NCI-H748 treated with DMSO at 0.1 percent for 48 hours (cell line): ENCODE results near the gene SBSN.

Experiments used
- DNase-seq: peaks from one replicate; lab custom pipeline; 2025; lab: John Stamatoyannopoulos, UW

The SBSN gene

DNA sequence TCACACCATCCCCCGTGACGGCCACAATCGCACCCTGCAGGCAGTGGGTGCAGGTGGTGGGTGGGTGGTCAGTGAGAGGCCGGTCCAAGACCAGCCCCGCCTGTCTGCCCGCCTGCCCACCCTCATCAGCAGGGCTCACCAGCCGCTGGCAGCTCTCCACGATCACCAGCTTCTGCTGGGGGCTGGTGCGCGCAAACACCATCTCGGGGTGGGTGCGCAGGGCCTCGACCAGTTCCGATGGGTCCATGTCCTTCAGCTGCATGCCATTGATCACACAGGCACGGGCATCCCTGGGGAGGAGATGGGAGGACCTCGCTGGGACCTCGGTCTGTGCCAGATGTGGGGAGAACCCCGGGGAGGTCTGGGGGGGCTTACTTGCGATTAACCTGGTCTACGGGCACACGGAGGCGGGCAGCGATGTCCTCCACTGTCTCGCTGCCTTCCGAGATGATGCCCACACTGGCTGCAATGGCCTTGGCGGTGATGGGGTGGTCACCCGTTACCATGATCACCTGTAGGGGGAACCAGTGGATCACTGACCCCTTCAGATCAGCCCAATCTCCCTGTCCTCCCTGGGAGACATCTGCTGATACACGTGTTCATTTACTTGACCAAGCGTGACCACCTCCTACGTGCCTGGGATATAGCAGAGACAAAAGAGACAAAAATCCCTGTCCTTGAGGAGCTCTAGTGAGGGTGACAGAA, 27.3 kb upstream of the SBSN start:
- peak; percentile 27 for DNase-seq

DNA sequence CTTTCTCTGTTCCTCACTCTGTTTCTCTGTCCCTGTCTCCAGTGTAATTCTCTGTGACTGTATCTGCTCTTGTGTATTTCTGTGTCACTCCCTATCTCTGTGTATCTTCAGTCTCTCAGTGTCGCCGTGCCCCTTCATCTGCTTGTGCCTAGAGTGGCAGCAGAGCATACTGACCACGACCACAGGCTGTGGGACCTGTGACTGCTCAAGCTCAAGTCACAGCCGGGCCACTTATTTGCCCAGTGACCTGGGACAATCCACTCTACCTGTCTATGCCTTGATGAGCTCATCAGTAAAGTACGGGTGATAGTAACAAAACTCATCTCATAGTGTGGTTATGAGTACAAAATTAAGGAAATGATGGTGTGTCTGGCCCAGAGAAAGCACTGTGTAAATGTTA, 26.0 kb upstream of the SBSN start:
- DNase-seq, result no peak

DNA sequence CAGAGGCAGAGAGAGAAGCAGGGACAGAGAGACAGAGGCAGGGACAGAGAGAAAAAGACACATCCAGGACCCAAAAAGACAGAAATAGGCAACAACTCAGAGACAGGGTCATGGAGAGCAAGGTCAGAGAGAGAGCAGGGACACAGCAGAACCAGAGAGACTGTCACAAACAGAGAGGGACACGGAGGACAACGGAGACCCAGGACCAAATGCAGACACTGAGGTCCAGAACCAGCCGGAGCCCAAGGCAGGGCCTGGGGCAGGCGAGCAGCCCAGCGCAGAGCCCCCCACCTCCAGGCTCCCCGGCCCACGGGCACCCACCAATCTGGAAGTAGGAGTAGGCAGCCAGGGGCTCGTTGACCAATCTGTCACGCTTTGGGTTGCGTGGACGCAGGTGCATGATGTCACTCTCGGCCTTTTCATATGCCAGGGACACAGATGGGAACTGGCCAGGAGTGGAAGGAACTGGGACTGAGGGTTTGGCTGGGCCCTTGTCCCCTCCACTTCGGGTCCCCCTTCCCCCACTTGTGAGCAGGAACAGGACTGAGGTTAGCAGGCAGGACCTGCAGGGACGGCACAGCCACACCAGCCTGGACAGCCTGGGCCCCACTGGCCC, 25.4 kb upstream of the SBSN start:
- no peak for DNase-seq

DNA sequence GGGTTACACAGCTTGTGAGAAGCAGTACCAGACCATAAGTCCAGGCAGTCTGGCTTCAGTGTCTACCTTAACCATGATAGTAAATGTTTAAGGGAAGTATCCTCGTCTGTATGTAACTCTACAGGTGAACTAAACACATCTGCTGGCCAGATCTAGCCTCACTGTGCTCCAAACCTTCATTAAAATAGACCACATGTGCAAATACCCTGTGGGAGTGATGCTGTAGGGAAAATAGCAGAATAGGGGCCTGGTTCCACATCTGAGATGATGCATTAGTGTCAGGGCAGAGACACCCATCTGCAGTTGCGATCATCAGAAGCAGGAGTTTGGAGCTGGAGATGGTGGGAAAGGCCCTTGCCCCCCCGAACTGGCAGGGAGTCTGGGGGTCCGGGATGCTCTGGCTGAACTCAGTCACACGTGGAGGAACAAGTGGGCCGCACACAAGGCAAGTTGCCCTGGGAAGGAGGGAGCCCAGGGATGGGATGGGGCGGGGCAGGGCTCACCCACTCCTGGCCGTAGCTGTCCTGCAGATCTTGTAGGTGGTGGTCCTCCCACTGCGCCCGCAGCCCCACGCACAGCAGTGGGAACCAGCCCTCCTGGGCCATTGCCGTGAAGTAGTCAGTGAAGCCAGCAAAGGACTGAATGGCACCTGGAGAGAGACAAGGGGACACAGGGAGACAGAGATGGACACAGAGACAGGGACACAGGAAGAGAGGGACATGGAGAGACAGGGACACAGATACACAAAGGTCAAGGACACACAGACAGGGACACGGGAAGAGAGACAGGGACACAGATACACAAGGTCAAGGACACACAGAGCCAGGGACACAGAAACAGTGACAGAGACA, 24.6 kb upstream of the SBSN start:
- no peak for DNase-seq

DNA sequence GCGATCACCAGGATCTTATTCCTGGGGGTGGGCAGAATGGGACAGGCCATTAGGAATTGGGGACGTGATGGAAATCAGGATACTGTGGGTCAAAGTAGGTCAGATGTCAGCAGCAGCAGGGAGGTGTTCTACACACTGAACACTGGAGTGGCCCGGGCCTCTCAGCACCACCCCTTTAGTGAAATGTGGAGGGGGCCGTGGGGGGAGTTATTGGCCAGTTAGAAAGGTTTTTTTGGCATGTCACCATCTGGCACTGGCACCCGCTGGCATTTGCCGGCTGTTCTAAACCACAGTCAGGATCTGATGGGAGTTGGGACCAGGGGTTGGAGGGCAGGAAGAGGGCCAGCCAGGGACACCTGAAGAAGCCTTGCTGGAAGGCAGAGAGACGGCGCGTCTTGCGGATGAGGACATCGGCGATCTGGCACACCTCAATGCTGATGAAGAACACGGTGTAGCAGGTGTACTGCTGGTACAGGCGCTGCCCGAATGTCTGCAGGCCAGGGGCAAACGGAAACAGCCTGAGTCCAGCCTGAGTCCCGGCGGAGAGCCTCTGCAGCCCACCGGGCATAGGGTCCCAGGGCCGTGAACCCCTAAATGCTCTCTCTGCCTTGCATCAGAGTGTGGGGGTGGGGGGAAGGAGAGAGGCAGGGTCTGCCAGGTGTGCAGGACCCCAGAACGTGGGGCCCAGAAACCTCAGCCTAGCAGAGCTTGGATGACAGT, 23.1 kb upstream of the SBSN start:
- DNase-seq, result no peak

DNA sequence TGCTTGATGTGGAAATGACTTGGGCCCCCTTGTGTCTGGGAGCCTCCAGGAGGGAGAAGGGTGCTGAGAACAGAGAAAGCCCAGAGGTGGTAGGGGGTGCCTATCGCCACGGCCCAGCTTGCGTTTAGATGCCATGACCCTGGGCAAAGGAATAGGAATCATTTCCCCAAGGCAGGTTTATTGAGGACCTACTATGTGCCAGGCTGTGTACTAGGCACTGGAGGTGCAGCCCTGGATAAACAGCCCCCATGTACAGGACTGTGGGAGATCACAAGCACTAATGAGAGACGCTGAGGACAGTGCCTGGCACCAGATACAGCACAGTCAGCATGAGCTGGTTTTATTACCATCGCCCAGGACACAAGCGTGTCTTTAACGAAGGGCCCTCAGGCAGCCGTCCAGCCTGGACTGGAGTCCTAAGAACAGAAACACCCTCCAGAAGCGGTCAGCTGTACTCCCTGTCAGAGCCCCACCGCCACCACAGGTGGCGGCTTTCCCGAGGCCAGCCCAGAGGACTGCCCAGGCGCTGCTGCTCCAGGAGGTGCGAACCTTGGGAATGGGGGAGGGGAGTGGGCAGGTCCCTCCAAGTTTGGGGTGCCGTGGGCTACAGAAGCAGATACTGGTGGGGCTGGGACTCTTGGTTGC, 21.9 kb upstream of the SBSN start:
- no peak for DNase-seq

DNA sequence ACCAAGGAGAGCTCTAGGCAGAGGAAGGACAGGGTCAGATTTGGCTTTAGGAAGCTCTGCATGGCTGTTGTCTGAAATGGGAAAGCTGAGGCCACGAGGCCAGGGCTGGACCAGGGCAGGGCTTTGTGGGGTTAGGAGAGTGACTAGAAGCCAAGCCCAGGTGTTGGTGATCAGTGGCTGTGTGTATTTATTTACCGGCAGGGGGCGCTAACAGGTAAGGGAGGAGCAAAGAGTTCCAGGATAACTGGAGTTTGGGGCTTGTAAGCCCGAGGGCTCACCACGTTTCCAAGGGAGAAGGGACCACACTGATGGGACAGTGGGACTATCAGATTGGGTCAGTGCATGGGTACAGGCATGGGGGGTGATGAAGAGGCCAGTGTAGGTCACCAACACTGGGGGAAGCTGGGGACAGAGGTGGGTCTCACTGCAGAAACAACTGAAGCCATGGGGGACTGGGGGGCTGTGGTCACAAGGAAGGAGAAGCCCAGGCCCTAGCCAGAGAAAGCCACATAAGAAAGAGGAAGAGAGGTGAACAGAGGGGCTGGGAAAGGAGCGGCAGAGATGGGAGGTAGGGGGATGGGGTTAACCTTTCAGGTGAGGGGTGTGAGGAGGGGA, 21.2 kb upstream of the SBSN start:
- peak; percentile 73 for DNase-seq

DNA sequence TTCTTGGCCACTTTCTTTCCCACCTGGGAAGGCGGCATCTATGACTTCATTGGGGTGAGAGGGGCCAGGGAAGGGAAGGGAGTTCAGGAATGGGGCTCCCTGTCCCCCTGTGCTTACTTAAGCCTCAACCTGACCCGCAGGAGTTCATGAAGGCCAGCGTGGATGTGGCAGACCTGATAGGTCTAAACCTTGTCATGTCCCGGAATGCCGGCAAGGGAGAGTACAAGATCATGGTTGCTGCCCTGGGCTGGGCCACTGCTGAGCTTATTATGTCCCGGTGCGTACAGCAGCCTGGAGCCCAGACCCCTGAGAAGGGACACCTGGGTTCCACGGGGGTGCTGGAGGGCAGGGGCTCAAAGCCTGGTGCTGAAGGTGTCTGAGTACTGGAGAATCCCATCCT, 18.4 kb upstream of the SBSN start:
- DNase-seq, result no peak

DNA sequence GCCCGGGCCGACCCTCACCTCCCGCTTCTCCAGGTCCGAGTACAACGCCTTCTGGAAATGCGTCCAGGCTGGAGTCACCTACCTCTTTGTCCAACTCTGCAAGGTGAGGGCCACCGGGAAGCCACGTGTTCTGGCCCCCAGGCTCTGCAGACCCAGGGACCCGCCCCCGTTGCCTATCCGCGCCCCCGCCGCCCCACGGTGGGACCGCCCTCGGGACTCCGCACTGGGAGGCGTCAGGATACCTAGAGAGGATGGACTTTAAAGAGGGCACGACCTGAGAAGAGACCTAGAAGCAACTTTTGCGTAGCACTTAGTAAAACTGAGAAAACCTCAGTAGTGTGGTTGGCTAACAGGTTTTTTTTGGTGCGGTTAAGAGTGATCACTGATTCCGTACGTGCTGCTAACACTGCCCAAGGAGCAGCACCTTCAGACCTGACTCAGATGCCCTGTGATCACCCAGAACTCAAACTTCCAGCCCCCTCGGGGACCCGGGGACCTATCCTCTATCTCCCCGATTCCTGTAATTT, 17.8 kb upstream of the SBSN start:
- no peak for DNase-seq

DNA sequence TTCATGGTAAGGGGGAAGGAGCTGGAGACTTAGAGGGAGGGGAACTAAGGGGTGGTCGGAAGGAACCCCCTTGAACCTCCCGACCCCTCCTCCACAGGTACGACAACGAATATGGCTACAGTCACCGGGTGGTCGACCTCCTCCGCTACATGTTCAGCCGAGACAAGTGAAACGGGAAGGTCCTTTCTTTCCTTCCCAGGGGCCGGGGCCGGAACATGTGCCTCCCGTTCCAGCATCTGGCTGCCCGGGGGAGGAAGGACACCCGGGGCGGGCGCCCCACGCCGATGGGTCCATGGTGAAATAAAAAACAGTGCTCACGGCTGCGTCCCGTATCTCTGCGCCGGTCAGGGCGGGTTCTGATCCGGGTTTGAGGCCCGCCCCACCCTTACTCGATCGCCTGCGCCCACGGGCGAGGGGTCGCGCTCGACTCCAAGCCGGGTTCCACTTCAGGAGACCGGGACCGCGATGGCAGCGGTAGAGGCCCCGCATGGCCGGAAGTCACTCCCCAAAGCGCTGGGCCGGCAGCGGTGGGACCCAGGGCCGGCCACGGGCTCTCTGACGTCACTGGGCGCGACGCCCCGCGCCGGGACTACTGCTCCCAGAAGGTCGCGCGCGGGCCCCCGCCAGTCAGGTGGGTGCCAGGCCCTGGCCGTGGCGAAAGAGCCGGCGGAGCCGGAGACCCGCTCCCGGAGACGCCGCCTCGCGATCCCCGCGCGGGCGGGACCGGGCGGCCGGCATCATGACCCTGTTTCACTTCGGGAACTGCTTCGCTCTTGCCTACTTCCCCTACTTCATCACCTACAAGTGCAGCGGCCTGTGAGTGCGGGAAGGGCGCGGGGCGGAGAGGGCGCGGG, 17.1 kb upstream of the SBSN start, which contains the start of gene TMEM147:
Gene TMEM147 (plus strand): TSS at position 626 of the 854 bp plus-strand sequence. CDS start 114 bp downstream, at position 740.
- peak; percentile 83 for DNase-seq

DNA sequence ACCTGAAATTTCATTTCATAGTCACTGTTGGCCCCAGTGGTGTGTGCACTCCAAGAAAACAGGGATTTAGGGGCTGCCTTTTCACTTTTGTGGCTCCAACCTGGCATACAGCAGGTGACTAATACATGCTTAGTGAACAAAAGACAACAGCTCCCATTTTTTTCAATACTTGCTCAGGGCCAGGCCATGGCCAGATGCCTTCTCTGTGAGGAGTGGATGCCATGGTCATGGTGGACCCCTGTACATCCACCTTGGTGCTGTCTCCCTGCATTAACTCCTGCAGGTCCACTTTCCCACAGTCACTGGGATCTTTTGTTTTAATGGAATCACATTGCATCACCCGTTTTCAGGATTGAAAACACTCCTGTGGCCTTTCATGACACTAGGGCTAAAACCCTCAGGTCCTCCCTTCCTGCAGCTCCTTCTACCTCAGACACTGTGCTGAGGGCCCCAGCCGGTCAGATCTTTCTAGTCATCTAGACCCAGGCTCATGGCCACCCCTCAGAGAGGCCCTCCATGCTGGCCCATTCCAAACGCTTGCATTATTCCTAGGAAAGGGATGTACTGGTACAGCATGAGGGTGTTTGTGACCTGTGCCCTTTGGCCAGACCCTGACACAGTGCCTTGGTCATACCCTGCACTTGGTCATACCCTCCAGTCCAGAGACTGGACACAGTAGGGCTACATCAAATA, 16.1 kb upstream of the SBSN start:
- DNase-seq, result no peak

DNA sequence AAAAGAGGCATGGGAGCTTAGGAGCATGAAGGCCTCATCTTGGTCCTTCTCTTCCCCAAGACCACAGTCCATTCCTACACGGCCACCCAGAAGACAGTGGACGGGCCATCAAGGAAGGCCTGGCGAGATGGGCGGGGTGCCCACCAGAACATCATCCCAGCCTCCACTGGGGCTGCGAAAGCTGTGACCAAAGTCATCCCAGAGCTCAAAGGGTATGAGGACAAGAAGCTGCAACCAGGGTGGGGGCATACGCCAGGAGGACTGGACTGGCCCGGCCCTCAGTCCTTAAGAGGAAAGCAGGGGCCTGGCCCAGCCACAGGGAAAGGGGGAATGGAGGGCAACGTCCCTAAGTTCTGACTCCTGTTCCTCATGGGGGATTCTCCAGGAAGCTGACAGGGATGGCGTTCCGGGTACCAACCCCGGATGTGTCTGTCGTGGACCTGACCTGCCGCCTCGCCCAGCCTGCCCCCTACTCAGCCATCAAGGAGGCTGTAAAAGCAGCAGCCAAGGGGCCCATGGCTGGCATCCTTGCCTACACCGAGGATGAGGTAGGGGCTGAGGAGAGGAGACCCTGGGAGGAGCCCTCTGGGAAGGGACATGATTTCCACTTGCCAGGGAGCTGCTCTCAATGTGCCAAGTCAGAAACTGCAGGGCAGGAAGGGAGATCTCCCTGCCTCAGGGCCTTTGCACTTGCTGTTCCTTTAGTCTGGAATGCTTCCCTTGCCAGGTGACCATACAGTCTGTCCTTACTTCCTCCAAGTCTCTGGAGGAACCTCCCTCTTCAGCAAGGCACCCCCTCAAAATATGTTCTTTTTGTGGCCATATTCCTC, 15.4 kb upstream of the SBSN start:
- no peak for DNase-seq

DNA sequence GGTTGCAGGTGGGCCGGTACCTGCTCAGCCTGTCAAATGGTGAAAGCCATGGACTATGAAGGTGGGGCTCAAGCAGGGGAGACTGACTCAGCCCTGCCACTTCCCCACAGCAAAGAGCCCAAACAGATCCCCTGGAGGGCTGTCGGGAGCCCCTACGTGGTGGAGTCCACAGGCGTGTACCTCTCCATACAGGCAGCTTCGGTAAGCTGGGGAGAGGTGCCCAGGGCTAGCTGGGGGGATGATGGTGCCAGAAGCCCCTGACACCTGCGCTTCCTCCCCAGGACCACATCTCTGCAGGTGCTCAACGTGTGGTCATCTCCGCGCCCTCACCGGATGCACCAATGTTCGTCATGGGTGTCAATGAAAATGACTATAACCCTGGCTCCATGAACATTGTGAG, 14.1 kb upstream of the SBSN start:
- DNase-seq, result no peak

DNA sequence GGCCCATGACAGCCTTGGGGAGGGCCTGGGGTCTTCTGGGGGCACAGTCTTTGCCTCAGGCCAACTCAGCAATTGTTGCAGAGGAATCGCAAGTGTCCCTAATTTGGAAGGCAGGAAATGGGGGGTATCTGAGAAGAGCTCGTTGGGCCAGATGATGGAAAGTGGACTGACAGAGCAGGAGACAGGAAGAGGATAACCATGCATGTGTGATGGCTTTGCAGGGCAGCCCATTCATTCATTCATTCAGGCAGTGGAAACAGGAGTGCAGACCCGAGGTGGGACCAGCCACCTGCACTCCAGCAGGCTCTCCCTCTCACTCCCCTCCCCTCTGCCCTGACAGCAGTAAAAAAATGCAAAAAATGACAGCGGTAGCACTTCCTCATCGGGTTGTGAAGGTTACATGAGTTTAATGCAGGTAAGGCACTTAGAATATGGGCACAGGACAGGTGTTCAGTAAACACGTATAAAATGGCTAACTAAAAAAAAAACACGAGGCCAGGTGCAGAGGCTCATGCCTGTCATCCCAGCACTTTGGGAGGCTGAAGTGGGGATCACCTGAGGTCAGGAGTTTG, 12.3 kb upstream of the SBSN start:
- DNase-seq, result no peak

DNA sequence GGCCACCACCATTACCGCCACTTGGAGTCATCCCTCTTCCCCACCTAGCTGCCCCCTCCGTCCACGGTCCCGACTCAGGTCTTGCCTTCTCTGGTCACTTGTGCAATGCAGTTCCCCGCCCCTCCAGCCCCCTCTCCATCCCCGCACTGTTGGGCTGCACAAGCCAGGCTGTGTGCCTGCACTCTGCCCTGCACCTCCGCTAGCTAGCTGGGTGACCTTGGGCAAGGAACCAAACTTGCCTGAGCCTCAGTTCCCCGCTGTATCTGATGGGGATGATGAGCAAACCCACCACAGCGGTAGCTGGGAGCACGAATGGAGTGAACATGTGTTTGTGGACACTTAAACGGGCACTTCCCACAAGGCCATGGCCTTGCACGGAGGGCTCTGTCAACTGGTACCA, 11.7 kb upstream of the SBSN start:
- no peak for DNase-seq

DNA sequence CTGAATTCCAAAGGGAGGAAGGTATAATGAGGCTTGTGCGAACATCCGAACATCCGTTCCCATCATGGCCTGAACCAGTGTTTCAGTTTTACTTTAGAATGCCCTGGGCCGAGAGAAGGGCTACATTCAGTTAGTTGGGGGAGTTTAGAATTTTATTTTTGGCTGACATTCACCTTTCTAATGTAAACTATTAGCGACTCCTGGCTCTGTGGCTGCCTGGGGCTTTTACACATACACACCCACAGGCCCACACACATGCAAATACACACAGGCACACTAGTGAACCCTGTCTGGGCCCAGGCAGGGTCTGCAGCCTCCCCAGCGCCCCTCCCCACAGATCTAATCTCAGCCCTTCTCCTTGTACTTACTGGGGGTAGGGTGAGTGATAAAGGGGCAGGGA, 11.2 kb upstream of the SBSN start:
- no peak for DNase-seq

DNA sequence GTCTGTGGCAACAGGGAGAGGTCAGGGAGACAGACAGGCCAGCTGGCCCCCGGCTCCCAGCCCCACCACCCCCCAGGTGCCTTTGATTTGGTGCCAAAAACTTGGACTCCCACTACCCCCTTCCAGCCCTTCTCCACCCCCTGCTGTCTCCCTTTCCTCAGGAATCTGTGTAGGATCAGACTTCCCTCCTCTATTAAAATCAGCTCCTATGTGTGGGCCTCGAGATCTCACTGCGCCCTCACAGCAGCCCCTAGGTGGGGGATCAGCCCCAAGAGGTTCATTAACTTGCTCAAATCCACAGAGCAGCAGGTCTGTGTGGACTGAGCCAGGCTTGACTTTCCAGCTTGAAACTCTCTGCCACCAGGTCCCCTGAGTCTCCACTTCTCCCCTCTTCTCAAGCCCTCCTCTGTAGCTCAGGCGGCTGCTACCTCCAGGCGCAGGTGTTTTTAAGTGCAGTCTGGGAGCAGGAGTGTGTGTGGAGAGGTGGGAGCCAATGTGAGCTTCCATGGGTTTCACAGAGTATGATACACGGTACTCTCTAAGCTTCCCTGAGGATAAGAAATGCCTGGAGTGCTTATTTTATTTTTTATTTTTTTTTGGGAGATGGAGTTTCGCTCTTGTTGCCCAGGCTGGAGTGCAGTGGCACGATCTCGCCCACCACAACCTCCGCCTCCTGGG, 6.8 kb upstream of the SBSN start:
- DNase-seq, result no peak
